Fibroblast of skin of right quadriceps (primary cell): Measurements from ENCODE around the gene ANXA4.
"Not testable (repeated sequence)": the region's sequence is repeated elsewhere in the genome, so short reads cannot be mapped to it uniquely, and the experiment has no call there.

Source experiments
- DNase-seq: peaks from one replicate; pipeline ENCODE4 v3.0.0-alpha.2; 2013

ANXA4 gene

GRCh38 chr2:69721022-69721421, 20.9 kb upstream of the ANXA4 start:
- no peak for DNase-seq

- DNase-seq, result no peak
Measured at GRCh38 chr2:69723791-69724190, 18.1 kb upstream of the ANXA4 start.

- peak; percentile 67 for DNase-seq
Measured at GRCh38 chr2:69724540-69725159, 17.3 kb upstream of the ANXA4 start.

- DNase-seq, result no peak
Measured at GRCh38 chr2:69725706-69726360, 16.1 kb upstream of the ANXA4 start.

GRCh38 chr2:69729266-69729665, 12.7 kb upstream of the ANXA4 start:
- no peak for DNase-seq

- DNase-seq, result no peak
Measured at GRCh38 chr2:69729781-69730180, 12.2 kb upstream of the ANXA4 start.

GRCh38 chr2:69731147-69731970, 10.6 kb upstream of the ANXA4 start:
- DNase-seq, result no peak

- DNase-seq, result no peak
Measured at GRCh38 chr2:69733342-69734034, 8.4 kb upstream of the ANXA4 start.

- DNase-seq, result no peak
Measured at GRCh38 chr2:69734035-69734611, 7.8 kb upstream of the ANXA4 start.

GRCh38 chr2:69734854-69735544, 6.9 kb upstream of the ANXA4 start:
- DNase-seq, result no peak

GRCh38 chr2:69735686-69736085, 6.2 kb upstream of the ANXA4 start:
- DNase-seq, result no peak

- not testable (repeated sequence) for DNase-seq
Measured at GRCh38 chr2:69738149-69738548, 3.8 kb upstream of the ANXA4 start.

GRCh38 chr2:69740502-69740951, 1.4 kb upstream of the ANXA4 start:
- DNase-seq, result no peak

- DNase-seq, result peak; percentile 77
Measured at GRCh38 chr2:69741229-69741574, 732 bp upstream of the ANXA4 start.

GRCh38 chr2:69742322-69742952, 503 bp downstream of the ANXA4 start:
- DNase-seq, result no peak

GRCh38 chr2:69743847-69744264, 1.9 kb downstream of the ANXA4 start:
- DNase-seq, result no peak

GRCh38 chr2:69744456-69744855, 2.5 kb downstream of the ANXA4 start:
- DNase-seq, result no peak

- no peak for DNase-seq
Measured at GRCh38 chr2:69745035-69745434, 3.1 kb downstream of the ANXA4 start.

- no peak for DNase-seq
Measured at GRCh38 chr2:69750246-69750645, 8.3 kb downstream of the ANXA4 start.

GRCh38 chr2:69753659-69754363, 11.9 kb downstream of the ANXA4 start:
- no peak for DNase-seq

- no peak for DNase-seq
Measured at GRCh38 chr2:69754633-69755032, 12.7 kb downstream of the ANXA4 start.
